IPS DF 6.9 (cell line): Measurements from ENCODE around the gene MAPT.

Source experiments
- DNase-seq: peaks from one replicate; pipeline ENCODE4 v3.0.0-alpha.2; 2013; ENCODE audit warnings: low read depth, low spot score
- H3K27ac ChIP-seq: one replicate; pipeline ENCODE4 v1.5.1; 2013; ENCODE audit warnings: low read length, control low read depth
- H3K27me3 ChIP-seq: 2 replicates; pipeline ENCODE4 v1.6.1; 2013; ENCODE audit warnings: mild to moderate bottlenecking, low read length; ENCODE audit not compliant: control insufficient read depth, insufficient read depth
- H3K36me3 ChIP-seq: 2 replicates; pipeline ENCODE4 v1.6.1; 2013; ENCODE audit warnings: low read length; ENCODE audit not compliant: control insufficient read depth, insufficient read depth
- H3K4me1 ChIP-seq: 2 replicates; pipeline ENCODE4 v1.6.1; 2013; ENCODE audit warnings: low read length; ENCODE audit not compliant: control insufficient read depth, insufficient read depth
- H3K4me3 ChIP-seq: 2 replicates; pipeline ENCODE4 v1.5.1; 2013; ENCODE audit warnings: mild to moderate bottlenecking, low read length
- H3K9me3 ChIP-seq: 2 replicates; pipeline ENCODE4 v1.6.1; 2013; ENCODE audit warnings: low read length, inconsistent platforms; ENCODE audit not compliant: control insufficient read depth, insufficient read depth
- WGBS: extraction: QIAGEN DNeasy Blood & Tissue Kit; methylation state at CpG from one replicate; pipeline ENCODE4 v1.1.7; 2013; ENCODE audit warnings: mixed read lengths, missing lambda C conversion rate; ENCODE audit not compliant: insufficient read length, insufficient coverage; 5-methylcytosine and 5-hydroxymethylcytosine counted together

Gene MAPT

GRCh38 chr17:45850011-45850410, 44.3 kb upstream of the MAPT start:
- H3K36me3 ChIP-seq, result no peaks in the 10 kb centered on the region
- no peak overlapping the region for H3K4me3 ChIP-seq
- no peaks in the 10 kb centered on the region for H3K9me3 ChIP-seq
- H3K4me1 ChIP-seq, result no peaks in the 10 kb centered on the region
- no peak for DNase-seq
- WGBS, result no CpG with 5 or more reads among the region's 4 CpGs
- H3K27ac ChIP-seq, result no peak overlapping the region
- no peaks in the 10 kb centered on the region for H3K27me3 ChIP-seq

- Histone ChIP-seq H3K4me3 (no peak overlapping the region), H3K4me1 (no peaks in the 10 kb centered on the region), H3K27ac (no peak overlapping the region), H3K36me3 (no peaks in the 10 kb centered on the region), H3K27me3 (no peaks in the 10 kb centered on the region), H3K9me3 (no peaks in the 10 kb centered on the region)
- DNase-seq, result no peak
- WGBS, result no CpG with 5 or more reads among the region's 5 CpGs
Measured at GRCh38 chr17:45850468-45850867, 43.9 kb upstream of the MAPT start.

- H3K27me3 ChIP-seq, result no peaks in the 10 kb centered on the region
- no CpG with 5 or more reads among the region's 6 CpGs for WGBS
- H3K27ac ChIP-seq, result no peak overlapping the region
- H3K4me3 ChIP-seq, result no peak overlapping the region
- H3K36me3 ChIP-seq, result no peaks in the 10 kb centered on the region
- no peak for DNase-seq
- H3K4me1 ChIP-seq, result no peaks in the 10 kb centered on the region
- H3K9me3 ChIP-seq, result no peaks in the 10 kb centered on the region
Measured at GRCh38 chr17:45851022-45851421, 43.3 kb upstream of the MAPT start.

GRCh38 chr17:45851464-45851863, 42.9 kb upstream of the MAPT start:
- no peaks in the 10 kb centered on the region for H3K9me3 ChIP-seq
- no peaks in the 10 kb centered on the region for H3K4me1 ChIP-seq
- H3K27me3 ChIP-seq, result no peaks in the 10 kb centered on the region
- no peaks in the 10 kb centered on the region for H3K36me3 ChIP-seq
- WGBS, result no CpG with 5 or more reads among the region's 8 CpGs
- DNase-seq, result no peak
- H3K27ac ChIP-seq, result no peak overlapping the region
- no peak overlapping the region for H3K4me3 ChIP-seq

- no peaks in the 10 kb centered on the region for H3K4me1 ChIP-seq
- no peak overlapping the region for H3K4me3 ChIP-seq
- WGBS, result no CpG with 5 or more reads among the region's 1 CpG
Measured at GRCh38 chr17:45851873-45852272, 42.5 kb upstream of the MAPT start.

GRCh38 chr17:45852535-45853297, 41.6 kb upstream of the MAPT start:
- Histone ChIP-seq H3K9me3 (no peaks in the 10 kb centered on the region), H3K4me3 (no peak overlapping the region), H3K27me3 (no peaks in the 10 kb centered on the region), H3K27ac (no peak overlapping the region), H3K4me1 (no peaks in the 10 kb centered on the region), H3K36me3 (no peaks in the 10 kb centered on the region)
- WGBS, result no CpG with 5 or more reads among the region's 12 CpGs
- DNase-seq, result peak; percentile 45

More at GRCh38 chr17:45851873-45852272, 42.5 kb upstream of the MAPT start:
- no peak overlapping the region for H3K27ac ChIP-seq
- no peak for DNase-seq
- no peaks in the 10 kb centered on the region for H3K36me3 ChIP-seq
- H3K9me3 ChIP-seq, result no peaks in the 10 kb centered on the region
- H3K27me3 ChIP-seq, result no peaks in the 10 kb centered on the region

GRCh38 chr17:45854209-45854608, 40.1 kb upstream of the MAPT start:
- no CpG with 5 or more reads among the region's 9 CpGs for WGBS
- Histone ChIP-seq H3K9me3 (no peaks in the 10 kb centered on the region), H3K27ac (no peak overlapping the region), H3K4me3 (no peak overlapping the region), H3K27me3 (no peaks in the 10 kb centered on the region), H3K4me1 (peaks cover 1% of the 10 kb centered on the region; the same call in 1 of the 2 replicates), H3K36me3 (no peaks in the 10 kb centered on the region)
- DNase-seq, result no peak

- Histone ChIP-seq H3K27ac (no peak overlapping the region), H3K4me3 (no peak overlapping the region), H3K4me1 (peaks cover 1% of the 10 kb centered on the region; the same call in 1 of the 2 replicates), H3K27me3 (no peaks in the 10 kb centered on the region), H3K36me3 (no peaks in the 10 kb centered on the region), H3K9me3 (no peaks in the 10 kb centered on the region)
- DNase-seq, result no peak
- 100% methylated on average over 1 of the region's 2 CpGs for WGBS
Measured at GRCh38 chr17:45855691-45856336, 38.5 kb upstream of the MAPT start.

- DNase-seq, result peak; percentile 31
- Histone ChIP-seq H3K4me1 (peaks cover 1% of the 10 kb centered on the region; the same call in 1 of the 2 replicates), H3K27ac (no peak overlapping the region), H3K36me3 (no peaks in the 10 kb centered on the region), H3K4me3 (no peak overlapping the region), H3K27me3 (no peaks in the 10 kb centered on the region), H3K9me3 (no peaks in the 10 kb centered on the region)
- no CpG with 5 or more reads among the region's 10 CpGs for WGBS
Measured at GRCh38 chr17:45857977-45858708, 36.2 kb upstream of the MAPT start.

GRCh38 chr17:45861165-45861564, 33.2 kb upstream of the MAPT start:
- Histone ChIP-seq H3K27ac (no peak overlapping the region), H3K36me3 (no peaks in the 10 kb centered on the region), H3K4me1 (peaks cover 1% of the 10 kb centered on the region; the same call in 1 of the 2 replicates), H3K9me3 (no peaks in the 10 kb centered on the region), H3K4me3 (no peak overlapping the region), H3K27me3 (no peaks in the 10 kb centered on the region)
- WGBS, result no CpG with 5 or more reads among the region's 7 CpGs
- DNase-seq, result no peak
